GM19395 (cell line): ENCODE data around the gene NET1.
"Not testable (repeated sequence)": the region's sequence is repeated elsewhere in the genome, so short reads cannot be mapped to it uniquely, and the experiment has no call there.

Experiments used
- ATAC-seq: cut with Tn5 transposase; IDR thresholded peaks from one replicate; pipeline ENCODE4 v1.9.1; 2021; ENCODE audit warnings: mild to moderate bottlenecking, moderate library complexity; ENCODE audit not compliant: unreplicated experiment

The NET1 gene

GRCh38 chr10:5396556-5397300, 15.6 kb upstream of the NET1 start:
- no peak for ATAC-seq

GRCh38 chr10:5399332-5399731, 13.0 kb upstream of the NET1 start:
- no peak for ATAC-seq

- no peak for ATAC-seq
Measured at GRCh38 chr10:5400468-5401240, 11.7 kb upstream of the NET1 start.

GRCh38 chr10:5402798-5403197, 9.6 kb upstream of the NET1 start:
- ATAC-seq, result no peak

GRCh38 chr10:5404208-5405041, 7.9 kb upstream of the NET1 start, which contains the start of gene TUBAL3:
Gene TUBAL3 (minus strand): TSS chr10:5404828. CDS start chr10:5404792, 36 bp downstream.
- no peak for ATAC-seq

GRCh38 chr10:5406918-5407317, 5.4 kb upstream of the NET1 start:
- ATAC-seq, result no peak

- ATAC-seq, result not testable (repeated sequence)
Measured at GRCh38 chr10:5410787-5411186, 1.6 kb upstream of the NET1 start.

- peak; percentile 15 for ATAC-seq
Measured at GRCh38 chr10:5411941-5412276, 448 bp upstream of the NET1 start.

GRCh38 chr10:5413012-5413938, 918 bp downstream of the NET1 start:
- no peak for ATAC-seq

- no peak for ATAC-seq
Measured at GRCh38 chr10:5416981-5417380, 4.6 kb downstream of the NET1 start.

- no peak for ATAC-seq
Measured at GRCh38 chr10:5418584-5418983, 6.2 kb downstream of the NET1 start.

- no peak for ATAC-seq
Measured at GRCh38 chr10:5419466-5420094, 7.2 kb downstream of the NET1 start.

- ATAC-seq, result no peak
Measured at GRCh38 chr10:5423771-5424170, 11.4 kb downstream of the NET1 start.

GRCh38 chr10:5424751-5425150, 12.4 kb downstream of the NET1 start:
- ATAC-seq, result no peak

GRCh38 chr10:5428133-5428532, 15.8 kb downstream of the NET1 start:
- no peak for ATAC-seq

- no peak for ATAC-seq
Measured at GRCh38 chr10:5433182-5433581, 20.8 kb downstream of the NET1 start.

- ATAC-seq, result peak; percentile 77
Measured at GRCh38 chr10:5434017-5434753, 21.8 kb downstream of the NET1 start.

- ATAC-seq, result no peak
Measured at GRCh38 chr10:5435328-5435727, 23.0 kb downstream of the NET1 start.

GRCh38 chr10:5440206-5440605, 27.8 kb downstream of the NET1 start:
- no peak for ATAC-seq
